Measurements from ENCODE around the gene CXCL6.

The CXCL6 gene

GRCh38 chr4:73868206-73869129 lies 32.0 kb downstream of the CXCL6 start:
- no peak for DNase-seq (ENCODE audit: low spot score)

- DNase-seq (ENCODE audit: low spot score) = no peak
Measured at GRCh38 chr4:73869130-73870055, 32.9 kb downstream of the CXCL6 start, which contains the start of gene CXCL1. TSS of gene CXCL1 (plus strand) at chr4:73869393. CDS start at chr4:73869471, 78 bp downstream.

GRCh38 chr4:73870260-73870659 lies 33.8 kb downstream of the CXCL6 start:
- DNase-seq (ENCODE audit: low spot score) = no peak

- DNase-seq (ENCODE audit: low spot score) = no peak
Measured at GRCh38 chr4:73870768-73871167, 34.3 kb downstream of the CXCL6 start.

GRCh38 chr4:73871511-73872310 lies 35.2 kb downstream of the CXCL6 start:
- DNase-seq (ENCODE audit: low spot score) = no peak

- no peak for DNase-seq (ENCODE audit: low spot score)
Measured at GRCh38 chr4:73872316-73873108, 36.0 kb downstream of the CXCL6 start.

- DNase-seq (ENCODE audit: low spot score) = no peak
Measured at GRCh38 chr4:73874386-73874785, 37.9 kb downstream of the CXCL6 start.

GRCh38 chr4:73875401-73875800 lies 38.9 kb downstream of the CXCL6 start:
- no peak for DNase-seq (ENCODE audit: low spot score)

GRCh38 chr4:73883306-73883705 lies 46.8 kb downstream of the CXCL6 start:
- no peak for DNase-seq (ENCODE audit: low spot score)

GRCh38 chr4:73885574-73886267 lies 49.2 kb downstream of the CXCL6 start:
- no peak for DNase-seq (ENCODE audit: low spot score)
